ENCODE measurements around the gene TTYH2. TPM values are rescaled to one million over a fixed set of nuclear protein-coding genes. Genes with fewer than 3 reads are reported as not detected.

Gene TTYH2
- total and polyA plus RNA-seq, 2 experiments from 2014 or later = 1.4 to 3.9 TPM

DNA sequence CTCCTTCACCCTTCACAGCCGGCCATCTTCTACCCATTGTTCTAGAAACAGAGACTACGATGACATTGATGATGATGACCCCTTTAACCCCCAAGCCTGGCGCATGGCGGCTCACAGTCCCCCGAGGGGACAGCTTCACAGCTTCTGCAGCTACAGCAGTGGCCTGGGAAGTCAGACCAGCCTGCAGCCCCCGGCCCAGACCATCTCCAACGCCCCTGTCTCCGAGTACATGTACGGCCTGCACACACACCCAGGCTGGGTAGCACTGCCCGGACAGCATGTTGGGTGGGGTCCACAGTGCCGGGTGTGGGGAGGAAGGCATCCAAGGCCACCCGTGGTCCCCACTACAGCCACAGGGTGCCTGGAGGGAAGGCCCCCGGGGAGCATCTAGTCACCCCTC lies 39.7 kb downstream of the TTYH2 start (continued):
- TF ChIP-seq, protein P1, sequence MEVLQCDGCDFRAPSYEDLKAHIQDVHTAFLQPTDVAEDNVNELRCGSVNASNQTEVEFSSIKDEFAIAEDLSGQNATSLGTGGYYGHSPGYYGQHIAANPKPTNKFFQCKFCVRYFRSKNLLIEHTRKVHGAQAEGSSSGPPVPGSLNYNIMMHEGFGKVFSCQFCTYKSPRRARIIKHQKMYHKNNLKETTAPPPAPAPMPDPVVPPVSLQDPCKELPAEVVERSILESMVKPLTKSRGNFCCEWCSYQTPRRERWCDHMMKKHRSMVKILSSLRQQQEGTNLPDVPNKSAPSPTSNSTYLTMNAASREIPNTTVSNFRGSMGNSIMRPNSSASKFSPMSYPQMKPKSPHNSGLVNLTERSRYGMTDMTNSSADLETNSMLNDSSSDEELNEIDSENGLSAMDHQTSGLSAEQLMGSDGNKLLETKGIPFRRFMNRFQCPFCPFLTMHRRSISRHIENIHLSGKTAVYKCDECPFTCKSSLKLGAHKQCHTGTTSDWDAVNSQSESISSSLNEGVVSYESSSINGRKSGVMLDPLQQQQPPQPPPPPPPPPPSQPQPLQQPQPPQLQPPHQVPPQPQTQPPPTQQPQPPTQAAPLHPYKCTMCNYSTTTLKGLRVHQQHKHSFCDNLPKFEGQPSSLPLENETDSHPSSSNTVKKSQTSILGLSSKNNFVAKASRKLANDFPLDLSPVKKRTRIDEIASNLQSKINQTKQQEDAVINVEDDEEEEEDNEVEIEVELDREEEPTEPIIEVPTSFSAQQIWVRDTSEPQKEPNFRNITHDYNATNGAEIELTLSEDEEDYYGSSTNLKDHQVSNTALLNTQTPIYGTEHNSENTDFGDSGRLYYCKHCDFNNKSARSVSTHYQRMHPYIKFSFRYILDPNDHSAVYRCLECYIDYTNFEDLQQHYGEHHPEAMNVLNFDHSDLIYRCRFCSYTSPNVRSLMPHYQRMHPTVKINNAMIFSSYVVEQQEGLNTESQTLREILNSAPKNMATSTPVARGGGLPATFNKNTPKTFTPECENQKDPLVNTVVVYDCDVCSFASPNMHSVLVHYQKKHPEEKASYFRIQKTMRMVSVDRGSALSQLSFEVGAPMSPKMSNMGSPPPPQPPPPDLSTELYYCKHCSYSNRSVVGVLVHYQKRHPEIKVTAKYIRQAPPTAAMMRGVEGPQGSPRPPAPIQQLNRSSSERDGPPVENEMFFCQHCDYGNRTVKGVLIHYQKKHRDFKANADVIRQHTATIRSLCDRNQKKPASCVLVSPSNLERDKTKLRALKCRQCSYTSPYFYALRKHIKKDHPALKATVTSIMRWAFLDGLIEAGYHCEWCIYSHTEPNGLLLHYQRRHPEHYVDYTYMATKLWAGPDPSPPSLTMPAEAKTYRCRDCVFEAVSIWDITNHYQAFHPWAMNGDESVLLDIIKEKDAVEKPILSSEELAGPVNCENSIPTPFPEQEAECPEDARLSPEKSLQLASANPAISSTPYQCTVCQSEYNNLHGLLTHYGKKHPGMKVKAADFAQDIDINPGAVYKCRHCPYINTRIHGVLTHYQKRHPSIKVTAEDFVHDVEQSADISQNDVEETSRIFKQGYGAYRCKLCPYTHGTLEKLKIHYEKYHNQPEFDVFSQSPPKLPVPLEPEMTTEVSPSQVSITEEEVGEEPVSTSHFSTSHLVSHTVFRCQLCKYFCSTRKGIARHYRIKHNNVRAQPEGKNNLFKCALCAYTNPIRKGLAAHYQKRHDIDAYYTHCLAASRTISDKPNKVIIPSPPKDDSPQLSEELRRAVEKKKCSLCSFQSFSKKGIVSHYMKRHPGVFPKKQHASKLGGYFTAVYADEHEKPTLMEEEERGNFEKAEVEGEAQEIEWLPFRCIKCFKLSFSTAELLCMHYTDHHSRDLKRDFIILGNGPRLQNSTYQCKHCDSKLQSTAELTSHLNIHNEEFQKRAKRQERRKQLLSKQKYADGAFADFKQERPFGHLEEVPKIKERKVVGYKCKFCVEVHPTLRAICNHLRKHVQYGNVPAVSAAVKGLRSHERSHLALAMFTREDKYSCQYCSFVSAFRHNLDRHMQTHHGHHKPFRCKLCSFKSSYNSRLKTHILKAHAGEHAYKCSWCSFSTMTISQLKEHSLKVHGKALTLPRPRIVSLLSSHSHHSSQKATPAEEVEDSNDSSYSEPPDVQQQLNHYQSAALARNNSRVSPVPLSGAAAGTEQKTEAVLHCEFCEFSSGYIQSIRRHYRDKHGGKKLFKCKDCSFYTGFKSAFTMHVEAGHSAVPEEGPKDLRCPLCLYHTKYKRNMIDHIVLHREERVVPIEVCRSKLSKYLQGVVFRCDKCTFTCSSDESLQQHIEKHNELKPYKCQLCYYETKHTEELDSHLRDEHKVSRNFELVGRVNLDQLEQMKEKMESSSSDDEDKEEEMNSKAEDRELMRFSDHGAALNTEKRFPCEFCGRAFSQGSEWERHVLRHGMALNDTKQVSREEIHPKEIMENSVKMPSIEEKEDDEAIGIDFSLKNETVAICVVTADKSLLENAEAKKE (CRISPR knock-in tag; IDR thresholded peaks at IDR 0.05) = no peak

DNA sequence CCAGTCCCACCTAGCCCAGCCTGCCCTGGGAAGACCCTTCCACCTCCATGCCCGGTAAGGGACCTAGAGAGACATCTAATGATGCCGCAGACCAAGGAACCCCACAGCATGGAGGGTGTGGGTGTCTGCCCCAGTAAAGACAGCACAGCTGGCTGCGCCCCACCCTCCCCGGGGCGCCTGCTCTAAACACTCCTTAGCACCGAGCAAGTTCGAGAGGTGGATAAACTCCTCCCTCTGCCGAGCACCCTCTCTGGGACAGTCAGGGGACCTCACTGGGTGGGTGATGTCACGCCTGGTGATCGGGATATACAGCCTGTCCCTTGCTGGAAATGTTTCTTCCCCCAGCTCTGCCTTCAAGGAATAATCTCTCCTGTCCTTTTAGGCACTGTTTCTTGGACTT lies 43.9 kb downstream of the TTYH2 start:
- ATAC-seq (no peak), DNase-seq (ENCODE audit: low spot score) (no peak)
- H3K36me3 Mint-ChIP-seq (ENCODE audit: low read depth) = no peaks in the 10 kb centered on the region; the same call in 2 of the 3 replicates
- no peaks in the 10 kb centered on the region for H3K79me2 ChIP-seq (replicated peaks; ENCODE audit: insufficient read depth)
- no peak overlapping the region for H3K4me2 ChIP-seq
- no peak overlapping the region for H2AFZ ChIP-seq
- H3K9me2 ChIP-seq (ENCODE audit: insufficient read depth) = no peaks in the 10 kb centered on the region
- peaks cover 16% of the 10 kb centered on the region for H3K4me1 ChIP-seq (ENCODE audit: insufficient read depth)
- H3K36me3 ChIP-seq (ENCODE audit: insufficient read depth) = no peaks in the 10 kb centered on the region
- H3K27ac Mint-ChIP-seq = no peak overlapping the region
- H4K20me1 ChIP-seq (replicated peaks; ENCODE audit: insufficient read depth) = peaks cover 3% of the 10 kb centered on the region; the same call in 1 of the 2 replicates
- no peaks in the 10 kb centered on the region for H3K9me3 Mint-ChIP-seq
- H3K4me3 ChIP-seq = no peak overlapping the region
- H3K27me3 Mint-ChIP-seq (ENCODE audit: insufficient read depth, low read depth, poor library complexity) = peaks cover 12% of the 10 kb centered on the region
- H3K4me1 Mint-ChIP-seq = peaks cover 18% of the 10 kb centered on the region
- H3K4me3 Mint-ChIP-seq = no peak overlapping the region
- H3F3A ChIP-seq (replicated peaks; ENCODE audit: low read depth) = 0 out of 2 replicates have a peak, but pooled peaks cover 4% of the 10 kb centered on the region
- H3K27me3 ChIP-seq (ENCODE audit: insufficient read depth) = no peaks in the 10 kb centered on the region
- no peak overlapping the region for H3K27ac ChIP-seq (ENCODE audit: low read depth)
- TF ChIP-seq EZH2 (IDR thresholded peaks at IDR 0.05; ENCODE audit: low read depth, unreplicated experiment) (no peak), STAT1 (IDR thresholded peaks at IDR 0.05; ENCODE audit: unreplicated experiment) (no peak), JUNB (IDR thresholded peaks at IDR 0.05; ENCODE audit: unreplicated experiment) (no peak), NANOG (IDR thresholded peaks at IDR 0.05; ENCODE audit: borderline replicate concordance) (no peak), ZNF114 (CRISPR knock-in tag; IDR thresholded peaks at IDR 0.05) (no peak), ZNF331 (CRISPR knock-in tag; IDR thresholded peaks at IDR 0.05; ENCODE audit: low read depth) (no peak), CREB1 (CRISPR knock-in tag; IDR thresholded peaks at IDR 0.05; ENCODE audit: low read depth) (no peak), POLR2AphosphoS5 (IDR thresholded peaks at IDR 0.05; ENCODE audit: low read depth) (no peak)
- TF ChIP-seq, protein P2, sequence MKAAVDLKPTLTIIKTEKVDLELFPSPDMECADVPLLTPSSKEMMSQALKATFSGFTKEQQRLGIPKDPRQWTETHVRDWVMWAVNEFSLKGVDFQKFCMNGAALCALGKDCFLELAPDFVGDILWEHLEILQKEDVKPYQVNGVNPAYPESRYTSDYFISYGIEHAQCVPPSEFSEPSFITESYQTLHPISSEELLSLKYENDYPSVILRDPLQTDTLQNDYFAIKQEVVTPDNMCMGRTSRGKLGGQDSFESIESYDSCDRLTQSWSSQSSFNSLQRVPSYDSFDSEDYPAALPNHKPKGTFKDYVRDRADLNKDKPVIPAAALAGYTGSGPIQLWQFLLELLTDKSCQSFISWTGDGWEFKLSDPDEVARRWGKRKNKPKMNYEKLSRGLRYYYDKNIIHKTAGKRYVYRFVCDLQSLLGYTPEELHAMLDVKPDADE (IDR thresholded peaks at IDR 0.05) = no peak
- TF ChIP-seq, protein P3, sequence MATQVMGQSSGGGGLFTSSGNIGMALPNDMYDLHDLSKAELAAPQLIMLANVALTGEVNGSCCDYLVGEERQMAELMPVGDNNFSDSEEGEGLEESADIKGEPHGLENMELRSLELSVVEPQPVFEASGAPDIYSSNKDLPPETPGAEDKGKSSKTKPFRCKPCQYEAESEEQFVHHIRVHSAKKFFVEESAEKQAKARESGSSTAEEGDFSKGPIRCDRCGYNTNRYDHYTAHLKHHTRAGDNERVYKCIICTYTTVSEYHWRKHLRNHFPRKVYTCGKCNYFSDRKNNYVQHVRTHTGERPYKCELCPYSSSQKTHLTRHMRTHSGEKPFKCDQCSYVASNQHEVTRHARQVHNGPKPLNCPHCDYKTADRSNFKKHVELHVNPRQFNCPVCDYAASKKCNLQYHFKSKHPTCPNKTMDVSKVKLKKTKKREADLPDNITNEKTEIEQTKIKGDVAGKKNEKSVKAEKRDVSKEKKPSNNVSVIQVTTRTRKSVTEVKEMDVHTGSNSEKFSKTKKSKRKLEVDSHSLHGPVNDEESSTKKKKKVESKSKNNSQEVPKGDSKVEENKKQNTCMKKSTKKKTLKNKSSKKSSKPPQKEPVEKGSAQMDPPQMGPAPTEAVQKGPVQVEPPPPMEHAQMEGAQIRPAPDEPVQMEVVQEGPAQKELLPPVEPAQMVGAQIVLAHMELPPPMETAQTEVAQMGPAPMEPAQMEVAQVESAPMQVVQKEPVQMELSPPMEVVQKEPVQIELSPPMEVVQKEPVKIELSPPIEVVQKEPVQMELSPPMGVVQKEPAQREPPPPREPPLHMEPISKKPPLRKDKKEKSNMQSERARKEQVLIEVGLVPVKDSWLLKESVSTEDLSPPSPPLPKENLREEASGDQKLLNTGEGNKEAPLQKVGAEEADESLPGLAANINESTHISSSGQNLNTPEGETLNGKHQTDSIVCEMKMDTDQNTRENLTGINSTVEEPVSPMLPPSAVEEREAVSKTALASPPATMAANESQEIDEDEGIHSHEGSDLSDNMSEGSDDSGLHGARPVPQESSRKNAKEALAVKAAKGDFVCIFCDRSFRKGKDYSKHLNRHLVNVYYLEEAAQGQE (IDR thresholded peaks at IDR 0.05; ENCODE audit: unreplicated experiment) = no peak
- TF ChIP-seq, protein P4, sequence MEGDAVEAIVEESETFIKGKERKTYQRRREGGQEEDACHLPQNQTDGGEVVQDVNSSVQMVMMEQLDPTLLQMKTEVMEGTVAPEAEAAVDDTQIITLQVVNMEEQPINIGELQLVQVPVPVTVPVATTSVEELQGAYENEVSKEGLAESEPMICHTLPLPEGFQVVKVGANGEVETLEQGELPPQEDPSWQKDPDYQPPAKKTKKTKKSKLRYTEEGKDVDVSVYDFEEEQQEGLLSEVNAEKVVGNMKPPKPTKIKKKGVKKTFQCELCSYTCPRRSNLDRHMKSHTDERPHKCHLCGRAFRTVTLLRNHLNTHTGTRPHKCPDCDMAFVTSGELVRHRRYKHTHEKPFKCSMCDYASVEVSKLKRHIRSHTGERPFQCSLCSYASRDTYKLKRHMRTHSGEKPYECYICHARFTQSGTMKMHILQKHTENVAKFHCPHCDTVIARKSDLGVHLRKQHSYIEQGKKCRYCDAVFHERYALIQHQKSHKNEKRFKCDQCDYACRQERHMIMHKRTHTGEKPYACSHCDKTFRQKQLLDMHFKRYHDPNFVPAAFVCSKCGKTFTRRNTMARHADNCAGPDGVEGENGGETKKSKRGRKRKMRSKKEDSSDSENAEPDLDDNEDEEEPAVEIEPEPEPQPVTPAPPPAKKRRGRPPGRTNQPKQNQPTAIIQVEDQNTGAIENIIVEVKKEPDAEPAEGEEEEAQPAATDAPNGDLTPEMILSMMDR (conservative IDR thresholded peaks at IDR 0.05; ENCODE audit: low read depth in 2 of 2) = no peak
